ENCODE results near the gene VPS8. TPM values are rescaled to one million over a fixed set of nuclear protein-coding genes. Genes with fewer than 3 reads are reported as not detected.

The VPS8 gene
- total RNA-seq, 3 donors from 2014 or later (not counting 1 experiment from before 2014, with no cell fraction given): 89.3 to 127 (median 115) TPM

DNA sequence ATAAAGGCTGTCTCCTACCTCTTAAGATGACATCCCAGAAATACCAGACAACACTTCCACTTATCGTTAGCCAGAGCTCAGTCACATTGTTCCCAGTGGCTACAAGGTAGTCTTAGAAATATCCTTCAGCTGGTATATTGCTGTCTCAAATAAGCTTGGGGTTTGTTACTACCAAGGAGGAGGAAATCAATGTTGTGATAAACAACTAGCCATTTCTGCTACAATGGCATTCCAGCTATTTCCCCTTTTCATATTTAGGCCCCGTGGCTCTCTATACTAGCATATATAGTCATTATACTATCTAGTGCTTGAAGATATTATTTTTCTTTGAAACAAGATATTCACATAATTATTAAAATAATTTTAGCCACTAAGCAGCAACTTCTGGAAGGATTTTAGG, 56.5 kb downstream of the VPS8 start:
- H3K27ac ChIP-seq (ENCODE audit: low read length): no peak overlapping the region
- no peak overlapping the region for H3K27ac Mint-ChIP-seq
- TF ChIP-seq, protein P1, sequence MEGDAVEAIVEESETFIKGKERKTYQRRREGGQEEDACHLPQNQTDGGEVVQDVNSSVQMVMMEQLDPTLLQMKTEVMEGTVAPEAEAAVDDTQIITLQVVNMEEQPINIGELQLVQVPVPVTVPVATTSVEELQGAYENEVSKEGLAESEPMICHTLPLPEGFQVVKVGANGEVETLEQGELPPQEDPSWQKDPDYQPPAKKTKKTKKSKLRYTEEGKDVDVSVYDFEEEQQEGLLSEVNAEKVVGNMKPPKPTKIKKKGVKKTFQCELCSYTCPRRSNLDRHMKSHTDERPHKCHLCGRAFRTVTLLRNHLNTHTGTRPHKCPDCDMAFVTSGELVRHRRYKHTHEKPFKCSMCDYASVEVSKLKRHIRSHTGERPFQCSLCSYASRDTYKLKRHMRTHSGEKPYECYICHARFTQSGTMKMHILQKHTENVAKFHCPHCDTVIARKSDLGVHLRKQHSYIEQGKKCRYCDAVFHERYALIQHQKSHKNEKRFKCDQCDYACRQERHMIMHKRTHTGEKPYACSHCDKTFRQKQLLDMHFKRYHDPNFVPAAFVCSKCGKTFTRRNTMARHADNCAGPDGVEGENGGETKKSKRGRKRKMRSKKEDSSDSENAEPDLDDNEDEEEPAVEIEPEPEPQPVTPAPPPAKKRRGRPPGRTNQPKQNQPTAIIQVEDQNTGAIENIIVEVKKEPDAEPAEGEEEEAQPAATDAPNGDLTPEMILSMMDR (IDR thresholded peaks at IDR 0.05): no peak
- no peaks in the 10 kb centered on the region for H3K4me1 Mint-ChIP-seq
- WGBS (ENCODE audit: insufficient coverage): no CpG with 5 or more reads among the region's 2 CpGs
- H3K4me3 ChIP-seq (ENCODE audit: low read length): no peak overlapping the region
- H3K9me3 ChIP-seq (ENCODE audit: control insufficient read depth, insufficient read depth, low read length): no peaks in the 10 kb centered on the region
- DNase-seq: no peak
- no peaks in the 10 kb centered on the region for H3K27me3 ChIP-seq (ENCODE audit: control insufficient read depth, insufficient read depth, low read length)
- no peak for ATAC-seq
- H3K4me3 Mint-ChIP-seq: no peak overlapping the region
- intact Hi-C loops (cut with micrococcal nuclease): no loop called here
- peaks cover 36% of the 10 kb centered on the region for H3K36me3 Mint-ChIP-seq
- peaks cover 63% of the 10 kb centered on the region for H3K36me3 ChIP-seq (ENCODE audit: control insufficient read depth, insufficient read depth, low read length)
- no peaks in the 10 kb centered on the region for H3K9me3 Mint-ChIP-seq
- no peaks in the 10 kb centered on the region for H3K27me3 Mint-ChIP-seq (ENCODE audit: low read depth in 2 of 2)
- no peaks in the 10 kb centered on the region for H3K4me1 ChIP-seq (ENCODE audit: control insufficient read depth, insufficient read depth, low read length)

DNA sequence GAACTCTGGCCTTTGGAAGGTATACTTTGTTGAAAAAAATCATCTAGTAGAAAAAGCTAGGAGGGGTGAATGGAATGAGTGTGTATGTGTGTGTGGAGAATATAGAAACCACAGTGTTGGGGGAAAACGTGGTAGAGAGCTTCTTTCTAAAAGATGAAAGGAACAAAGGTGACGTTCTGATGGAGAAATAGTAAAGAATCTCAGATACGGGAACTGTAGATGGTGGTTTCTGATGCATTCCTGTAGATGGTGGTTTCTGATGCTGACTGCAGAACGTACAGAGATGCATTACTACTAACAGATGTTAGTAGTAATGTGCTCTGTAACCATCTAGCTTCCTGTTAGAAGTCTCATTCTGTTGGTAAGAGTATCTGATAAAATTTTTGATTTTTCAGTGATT, 60.2 kb downstream of the VPS8 start:
- no peaks in the 10 kb centered on the region for H3K9me3 Mint-ChIP-seq
- intact Hi-C loops (cut with micrococcal nuclease): no loop called here
- 46% methylated on average over 4 of the region's 4 CpGs for WGBS (ENCODE audit: insufficient coverage)
- H3K9me3 ChIP-seq (ENCODE audit: control insufficient read depth, insufficient read depth, low read length): no peaks in the 10 kb centered on the region
- no peaks in the 10 kb centered on the region for H3K27me3 Mint-ChIP-seq (ENCODE audit: low read depth in 2 of 2)
- TF ChIP-seq, protein P1 (IDR thresholded peaks at IDR 0.05): no peak
- no peaks in the 10 kb centered on the region for H3K27me3 ChIP-seq (ENCODE audit: control insufficient read depth, insufficient read depth, low read length)
- H3K4me3 Mint-ChIP-seq: no peak overlapping the region
- ATAC-seq (no peak), DNase-seq (no peak)
- H3K4me1 ChIP-seq (ENCODE audit: control insufficient read depth, insufficient read depth, low read length): no peaks in the 10 kb centered on the region
- H3K27ac ChIP-seq (ENCODE audit: low read length): no peak overlapping the region
- peaks cover 7% of the 10 kb centered on the region for H3K36me3 Mint-ChIP-seq
- H3K36me3 ChIP-seq (ENCODE audit: control insufficient read depth, insufficient read depth, low read length): peaks cover 53% of the 10 kb centered on the region
- H3K4me1 Mint-ChIP-seq: no peaks in the 10 kb centered on the region
- H3K4me3 ChIP-seq (ENCODE audit: low read length): no peak overlapping the region
- no peak overlapping the region for H3K27ac Mint-ChIP-seq

DNA sequence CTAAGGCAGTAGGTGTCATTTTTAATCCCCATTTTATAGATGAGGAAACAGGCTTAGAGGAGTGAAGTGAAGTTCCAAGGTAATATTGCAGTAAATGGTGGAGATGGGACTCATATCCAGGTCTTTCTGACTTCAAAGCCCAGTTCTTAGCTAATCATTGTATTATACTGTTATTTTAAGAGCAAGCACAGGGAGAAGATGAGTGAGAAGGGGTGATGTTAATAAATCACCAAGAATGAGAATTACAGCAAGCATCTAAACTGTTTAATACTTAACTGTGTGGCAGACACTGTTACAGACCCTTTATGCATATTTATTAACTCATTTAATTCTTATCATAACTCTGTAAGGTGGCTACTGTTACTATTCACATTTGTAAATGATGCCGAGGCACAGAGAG, 61.2 kb downstream of the VPS8 start:
- Mint-ChIP-seq H3K4me1 (no peaks in the 10 kb centered on the region), H3K9me3 (no peaks in the 10 kb centered on the region), H3K27ac (no peak overlapping the region), H3K27me3 (ENCODE audit: low read depth in 2 of 2) (no peaks in the 10 kb centered on the region), H3K4me3 (no peak overlapping the region), H3K36me3 (peaks cover 7% of the 10 kb centered on the region)
- H3K4me1 ChIP-seq (ENCODE audit: control insufficient read depth, insufficient read depth, low read length): no peaks in the 10 kb centered on the region
- DNase-seq (no peak), ATAC-seq (no peak)
- H3K4me3 ChIP-seq (ENCODE audit: low read length): no peak overlapping the region
- H3K27me3 ChIP-seq (ENCODE audit: control insufficient read depth, insufficient read depth, low read length): no peaks in the 10 kb centered on the region
- intact Hi-C loops (cut with micrococcal nuclease): no loop called here
- H3K36me3 ChIP-seq (ENCODE audit: control insufficient read depth, insufficient read depth, low read length): peaks cover 50% of the 10 kb centered on the region
- H3K27ac ChIP-seq (ENCODE audit: low read length): no peak overlapping the region
- WGBS (ENCODE audit: insufficient coverage): 100% methylated on average over 1 of the region's 1 CpG
- TF ChIP-seq, protein P1 (IDR thresholded peaks at IDR 0.05): no peak
- H3K9me3 ChIP-seq (ENCODE audit: control insufficient read depth, insufficient read depth, low read length): no peaks in the 10 kb centered on the region

Measured in natural killer cell (primary cell).